Inflammatory macrophage treated with lipopolysaccharide for 1 hour (primary cell): ENCODE measurements around the gene DIPK1A.

Experiments
- DNase-seq, 2 donors: peaks; one replicate each; pipeline ENCODE4 v3.0.0-alpha.2; 2020 to 2022

Gene DIPK1A

DNA sequence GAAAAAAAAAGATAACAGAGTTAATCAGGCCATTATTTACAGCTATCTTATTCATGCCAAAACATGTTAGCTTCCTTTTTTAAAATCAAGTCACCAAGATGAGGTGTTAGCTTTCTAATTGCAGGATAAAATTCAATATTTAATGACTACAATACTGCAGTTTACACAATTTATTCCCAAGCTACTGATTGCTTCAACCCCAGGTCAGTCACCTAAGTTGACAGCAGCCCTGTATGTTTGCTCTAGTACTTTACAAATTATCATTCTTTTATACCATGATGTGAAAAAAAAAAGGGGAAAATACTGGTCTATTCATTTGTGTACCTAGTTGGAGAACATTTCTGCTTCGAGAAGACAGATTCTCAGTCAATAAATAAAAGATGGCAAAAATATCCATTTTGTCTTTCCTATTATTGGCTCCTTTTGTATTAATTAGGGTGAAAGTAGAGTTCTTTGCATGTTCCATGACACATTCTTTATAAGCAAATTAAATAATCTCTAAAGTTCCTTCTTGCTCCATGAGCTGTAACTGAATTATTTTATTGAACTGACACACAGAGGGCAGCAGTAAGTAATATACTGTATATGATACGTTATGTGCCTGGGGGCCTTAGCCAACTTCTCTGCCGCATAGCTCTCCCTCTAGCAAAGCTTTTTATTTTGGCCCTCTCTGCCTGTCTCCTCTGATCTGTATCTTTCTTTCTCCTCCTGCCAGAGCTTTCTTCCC is 48.0 kb downstream of the DIPK1A start:
- DNase-seq = no peak

DNA sequence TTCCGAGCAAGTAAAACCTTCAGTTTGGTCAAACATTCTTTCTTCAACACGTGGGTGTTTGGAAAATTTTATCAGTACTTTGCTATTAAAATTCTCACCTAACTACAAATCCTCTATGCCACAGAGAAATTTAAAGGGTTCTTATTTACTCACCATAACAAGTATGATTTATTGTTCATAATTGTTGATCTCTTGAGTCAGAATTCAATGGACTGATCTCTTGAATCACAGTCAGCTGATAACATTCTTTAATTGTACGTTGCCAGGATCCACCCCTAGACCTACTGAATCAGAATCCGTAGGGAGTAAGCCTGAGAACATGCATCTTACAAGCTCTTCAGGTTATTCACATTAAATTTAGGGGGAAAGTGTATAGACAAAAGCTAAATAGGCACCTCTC is 51.2 kb downstream of the DIPK1A start:
- DNase-seq = no peak

DNA sequence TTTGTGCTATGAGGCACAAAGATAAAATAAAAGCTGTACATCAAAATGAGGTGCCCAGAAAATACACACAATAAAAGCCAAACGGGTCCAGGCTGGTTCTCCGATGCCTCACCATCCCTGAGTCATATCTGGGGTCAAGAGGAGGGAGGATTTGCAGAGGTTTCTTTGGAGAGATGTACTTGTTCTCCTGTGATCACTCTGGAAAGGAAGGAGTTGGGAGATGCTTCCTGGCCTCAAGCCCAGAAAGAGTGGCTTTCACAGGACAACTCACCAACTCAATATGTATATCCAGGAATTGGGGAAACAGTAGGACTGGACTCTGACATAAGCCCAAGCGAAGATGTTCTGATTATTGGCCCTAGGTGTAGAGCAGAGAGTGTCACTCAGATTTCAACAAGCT is 51.9 kb downstream of the DIPK1A start:
- no peak for DNase-seq

DNA sequence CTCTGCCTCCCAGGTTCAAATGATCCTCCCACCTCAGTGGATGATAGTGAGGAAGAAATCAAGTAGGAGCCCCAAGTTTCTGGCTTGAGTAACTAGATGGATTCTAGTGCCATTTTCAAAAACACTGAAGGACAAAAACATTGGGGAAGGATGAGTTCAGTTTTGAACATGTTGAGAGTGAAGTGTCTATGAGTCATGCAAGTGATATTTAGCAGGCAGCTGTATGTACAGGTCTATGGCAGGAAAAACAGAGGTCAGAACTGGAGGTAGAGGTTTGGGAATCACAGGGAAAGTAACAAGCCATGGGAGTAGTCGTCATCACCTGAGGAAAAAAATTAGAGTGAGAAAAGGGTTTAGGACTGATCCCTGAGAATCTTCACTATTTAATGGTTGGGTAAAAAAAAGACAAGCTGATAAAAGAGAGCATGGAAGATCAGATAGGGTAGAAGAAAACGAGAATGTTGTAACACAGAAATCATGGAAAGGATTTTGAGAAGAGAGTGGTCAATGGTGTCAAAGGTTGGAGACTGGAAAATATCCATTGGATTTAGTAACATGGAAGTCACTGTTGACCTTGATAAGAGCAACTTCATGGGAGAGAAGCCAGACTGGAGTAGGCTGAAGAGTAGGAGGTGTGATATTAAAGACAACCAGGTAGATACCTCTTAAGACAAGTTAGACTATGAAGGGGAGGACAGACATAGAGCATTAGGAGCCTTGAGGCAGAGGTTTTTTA is 53.1 kb downstream of the DIPK1A start:
- no peak for DNase-seq

DNA sequence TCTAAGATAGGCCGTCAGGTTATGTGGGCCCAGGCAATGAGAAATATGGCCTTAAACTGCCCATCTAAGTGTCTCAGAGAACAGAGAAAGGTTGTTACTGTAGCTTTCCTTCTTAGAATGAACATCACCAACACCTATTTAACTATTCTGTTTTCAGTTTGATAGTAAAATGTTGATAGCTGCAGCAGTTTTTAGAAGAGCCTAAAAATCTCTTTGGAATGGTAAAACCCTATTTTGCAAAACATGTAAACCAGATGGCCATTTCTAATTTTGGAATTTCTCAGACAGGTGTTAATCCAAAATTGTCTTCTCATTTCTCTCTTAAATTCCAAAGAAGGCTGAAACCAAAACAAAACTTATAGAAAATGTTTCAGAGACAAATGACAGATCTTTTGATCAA is 57.5 kb downstream of the DIPK1A start:
- no peak for DNase-seq

DNA sequence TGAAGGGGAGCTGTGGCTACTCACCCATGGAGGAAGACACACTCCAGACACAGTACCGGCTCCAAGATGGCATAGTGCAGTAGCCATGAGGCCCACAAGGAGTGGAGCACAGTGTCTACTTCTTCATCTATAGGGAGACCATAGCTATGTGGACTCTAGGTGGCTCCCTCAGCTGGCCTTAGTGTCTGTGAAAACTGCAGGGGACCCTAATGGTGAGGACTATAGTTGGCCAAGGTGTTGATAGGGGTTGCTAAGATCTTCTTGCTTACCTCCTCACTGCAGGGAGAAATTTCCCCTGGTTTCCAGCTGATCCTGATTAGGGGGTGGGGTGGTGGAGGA is 58.9 kb downstream of the DIPK1A start:
- no peak for DNase-seq

DNA sequence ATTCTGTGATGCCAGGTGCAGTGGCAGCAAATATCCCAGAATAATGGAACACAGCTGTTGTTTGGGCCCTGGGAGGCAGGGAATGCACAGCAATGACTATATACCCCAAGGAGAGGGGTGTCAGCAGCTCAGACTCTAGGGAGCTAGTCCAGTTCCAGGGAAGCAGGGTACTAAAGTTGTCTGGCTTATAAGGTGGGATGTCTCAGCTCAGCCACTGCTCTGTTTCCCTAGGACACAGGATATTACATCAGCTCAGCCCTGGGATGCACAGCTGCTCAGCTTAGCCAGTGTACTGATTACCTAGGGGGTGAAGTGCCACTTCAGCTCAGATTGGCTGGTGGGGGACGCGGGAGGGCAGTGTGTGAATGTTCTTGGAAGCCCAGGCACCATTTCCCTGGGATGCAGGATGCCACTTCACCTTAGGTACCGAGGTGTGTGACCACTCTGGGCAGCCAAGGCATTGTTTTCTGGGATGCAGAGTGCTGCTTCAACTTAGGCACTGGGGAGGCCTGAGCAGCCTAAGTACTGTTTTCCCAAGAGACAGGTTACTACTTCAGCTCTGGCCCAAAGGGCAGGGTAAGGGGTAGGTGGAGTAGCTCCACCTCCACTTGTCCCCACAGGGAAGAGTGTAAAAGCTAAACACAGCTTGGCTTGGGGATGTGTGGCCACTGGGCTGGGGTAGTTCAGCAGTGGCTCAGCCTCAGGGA is 59.4 kb downstream of the DIPK1A start:
- DNase-seq = no peak

DNA sequence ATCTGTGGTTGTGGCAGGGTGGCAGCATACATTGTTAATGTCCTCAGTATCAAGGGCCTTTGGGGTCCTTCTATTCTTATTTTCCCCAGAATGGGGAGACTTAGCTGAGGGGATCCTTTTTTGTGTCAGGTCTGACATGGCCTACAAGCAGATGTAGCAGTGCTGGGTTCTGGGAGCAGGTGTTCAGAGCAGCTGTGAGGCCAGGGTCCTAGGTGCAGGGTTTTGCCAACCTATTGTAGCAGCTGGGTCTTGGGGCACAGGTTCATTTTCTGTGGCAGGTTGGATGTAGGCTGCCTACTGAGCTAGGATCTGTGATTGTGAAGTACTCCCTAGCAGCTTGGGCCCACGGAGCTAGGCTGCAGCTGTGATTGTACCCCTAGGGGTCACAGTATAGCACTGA is 60.1 kb downstream of the DIPK1A start:
- no peak for DNase-seq

DNA sequence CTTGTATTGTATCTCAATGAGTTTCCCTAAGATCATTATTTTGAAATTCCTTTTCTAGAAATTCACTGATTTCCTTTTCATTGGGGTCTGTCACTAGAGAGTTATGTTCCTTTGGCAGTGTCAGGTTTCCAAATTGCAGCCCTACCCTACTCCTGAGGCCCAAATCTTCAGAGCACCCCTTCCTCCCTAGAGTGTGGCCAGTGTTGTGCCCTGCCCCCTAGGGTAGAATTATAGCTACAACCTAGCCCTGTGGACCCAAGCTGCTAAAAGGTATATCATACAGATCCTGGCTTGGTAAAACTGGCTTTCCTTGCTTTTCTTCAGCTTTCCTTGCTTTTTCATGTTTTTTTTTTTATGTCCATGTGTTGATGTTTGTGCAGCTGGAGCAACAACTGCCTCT is 60.7 kb downstream of the DIPK1A start:
- DNase-seq = no peak

DNA sequence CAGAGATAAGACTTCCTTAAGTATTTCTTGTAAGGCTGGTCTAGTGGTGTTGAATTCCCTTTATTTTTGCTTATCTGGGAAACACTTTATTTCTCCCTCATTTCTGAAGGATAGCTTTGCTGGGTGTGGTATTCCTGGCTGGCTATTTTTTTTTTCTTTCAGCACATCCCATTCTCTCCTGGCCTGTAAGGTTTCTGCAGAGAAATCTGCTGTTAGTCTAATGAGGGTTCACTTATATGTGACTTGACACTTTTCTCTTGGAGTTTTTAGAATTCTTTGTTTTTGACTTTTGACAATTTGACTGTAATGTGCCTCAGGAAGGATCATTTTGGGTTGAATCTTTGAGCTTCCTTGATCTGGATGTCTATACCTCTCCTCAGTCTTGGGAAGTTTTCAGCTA is 61.5 kb downstream of the DIPK1A start:
- DNase-seq = no peak

DNA sequence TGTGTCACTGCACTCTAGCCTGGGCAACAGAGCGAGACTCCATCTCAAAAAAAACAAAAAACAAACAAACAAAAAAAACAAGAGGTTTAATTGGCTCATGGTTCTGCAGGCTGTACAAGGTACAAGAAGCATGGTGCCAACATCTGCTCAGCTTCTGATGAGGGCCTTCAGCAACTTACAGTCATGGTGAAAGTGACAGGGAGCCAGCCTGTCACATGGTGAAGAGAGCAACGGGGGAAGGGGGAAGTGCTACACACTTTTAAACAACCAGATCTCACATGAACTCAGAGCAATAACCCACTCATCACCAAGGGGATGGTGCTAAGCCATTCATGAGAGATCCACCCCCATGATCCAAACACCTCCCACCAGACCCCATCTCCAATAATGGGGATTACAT is 63.2 kb downstream of the DIPK1A start:
- peak in 1 of 2 donors; percentile 7 for DNase-seq

DNA sequence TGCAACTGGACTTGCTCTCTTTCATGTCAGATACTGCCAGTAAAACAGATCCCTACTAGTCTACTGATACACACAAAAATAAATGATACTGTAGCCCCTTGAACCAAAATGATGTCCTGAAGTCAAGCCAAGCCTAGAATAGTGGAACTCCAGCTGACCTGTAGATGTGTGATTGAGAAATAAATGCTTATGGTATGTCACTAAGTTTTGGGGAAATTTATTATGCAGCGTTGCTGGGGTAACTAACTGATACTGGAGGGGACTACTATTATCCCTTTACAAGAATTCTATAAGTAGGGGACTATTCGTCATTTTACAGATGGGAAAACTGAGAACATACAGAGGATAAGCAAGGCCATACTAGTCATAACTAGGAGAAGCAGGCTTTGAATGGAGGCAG is 73.8 kb downstream of the DIPK1A start:
- DNase-seq = no peak

DNA sequence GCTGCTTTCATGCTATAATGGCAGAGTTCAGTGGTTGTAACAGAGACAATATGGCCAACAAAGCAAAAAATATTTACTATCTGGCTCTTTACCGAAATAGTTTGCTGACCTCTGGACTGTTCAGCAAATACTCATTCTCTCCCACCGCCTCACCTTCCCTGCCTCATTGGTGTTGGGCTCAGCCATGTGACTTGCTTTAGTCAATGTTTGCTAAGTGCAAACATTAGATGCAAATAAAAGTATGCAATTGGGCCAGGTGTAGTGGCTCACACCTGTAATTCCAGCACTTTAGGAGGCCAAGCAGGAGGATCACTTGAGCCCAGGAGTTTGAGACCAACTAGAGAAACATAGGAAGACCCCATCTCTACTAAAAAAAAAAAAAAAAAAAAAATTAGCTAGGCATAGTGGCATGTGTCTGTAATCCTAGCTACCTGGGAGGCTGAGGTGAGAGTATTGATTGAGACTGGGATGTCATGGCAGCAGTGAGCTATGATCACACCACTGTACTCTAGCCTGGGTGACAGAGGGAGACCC is 74.3 kb downstream of the DIPK1A start:
- DNase-seq = no peak

DNA sequence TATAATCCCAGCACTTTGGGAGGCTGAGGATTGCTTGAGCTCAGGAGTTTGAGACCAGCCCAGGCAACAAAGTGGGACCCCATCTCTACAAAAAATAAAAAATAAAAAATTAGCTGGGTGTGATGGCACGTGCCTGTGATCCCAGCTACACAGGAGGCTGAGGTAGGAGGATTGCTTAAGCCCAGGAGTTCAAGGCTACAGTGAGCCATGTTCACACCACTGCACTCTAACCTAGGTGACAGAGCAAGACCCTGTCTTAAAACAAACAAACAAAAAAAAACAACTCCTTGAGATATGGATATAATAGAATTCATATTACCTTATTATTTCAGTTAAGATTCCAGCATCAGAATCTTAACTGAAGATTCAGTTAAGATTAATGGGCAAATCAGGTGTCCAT is 77.1 kb downstream of the DIPK1A start:
- no peak for DNase-seq

DNA sequence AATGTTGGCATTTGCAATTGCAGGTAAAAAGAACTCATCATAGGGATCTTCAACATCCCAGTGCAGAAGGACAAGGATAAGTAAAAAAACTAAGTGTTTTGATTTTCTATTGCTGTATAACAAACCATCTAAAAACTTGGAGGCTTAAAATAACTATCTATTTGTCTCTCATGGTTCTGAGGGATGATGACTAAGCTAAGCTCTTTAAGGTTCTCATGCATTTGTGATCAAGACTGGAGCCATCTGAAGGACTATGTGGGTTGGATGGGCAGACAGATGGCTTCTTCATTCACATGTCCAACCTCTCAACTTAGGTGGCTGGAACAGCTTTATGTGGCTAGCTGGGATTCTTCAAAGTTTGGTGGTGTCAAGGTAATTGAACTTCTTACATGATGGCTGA is 78.0 kb downstream of the DIPK1A start:
- no peak for DNase-seq

DNA sequence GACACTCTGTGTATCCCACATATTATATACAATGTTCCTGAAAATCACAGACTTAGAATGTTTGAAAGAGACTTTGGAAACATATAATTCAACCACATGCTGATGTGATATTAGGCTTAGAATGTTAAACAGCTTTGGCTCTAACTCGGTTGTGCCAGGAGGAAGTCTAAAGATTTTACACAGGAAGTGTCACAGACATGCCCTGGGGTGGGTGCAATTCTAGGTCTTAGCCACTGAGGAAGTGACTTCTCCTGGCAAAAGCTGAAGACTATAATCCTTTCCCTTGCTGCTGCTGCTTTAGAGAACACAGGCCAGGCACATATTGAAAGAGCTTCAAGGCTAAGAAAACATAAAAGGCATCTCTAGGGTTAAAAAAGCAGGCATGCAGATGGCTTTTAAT is 78.4 kb downstream of the DIPK1A start:
- peak; percentile 30 to 56 for DNase-seq

DNA sequence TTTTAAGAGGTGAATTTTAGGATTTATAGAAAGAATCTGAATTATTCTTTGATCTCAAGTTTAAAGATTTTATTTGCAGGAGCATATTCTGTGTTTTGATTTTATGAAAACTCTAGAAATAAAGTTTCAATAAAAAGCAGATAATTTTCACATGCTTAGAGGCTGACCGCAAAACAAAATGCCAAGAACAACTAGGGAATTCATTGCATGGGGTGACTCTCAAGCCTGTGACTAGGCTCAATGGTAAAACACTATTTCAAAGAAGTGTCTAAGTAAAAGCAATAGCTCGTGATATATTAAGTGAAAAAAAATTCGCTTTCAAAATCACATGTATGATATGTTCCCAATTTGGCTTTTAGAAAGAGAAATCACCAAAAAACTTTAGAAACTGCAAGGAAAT is 79.9 kb downstream of the DIPK1A start:
- DNase-seq = no peak

DNA sequence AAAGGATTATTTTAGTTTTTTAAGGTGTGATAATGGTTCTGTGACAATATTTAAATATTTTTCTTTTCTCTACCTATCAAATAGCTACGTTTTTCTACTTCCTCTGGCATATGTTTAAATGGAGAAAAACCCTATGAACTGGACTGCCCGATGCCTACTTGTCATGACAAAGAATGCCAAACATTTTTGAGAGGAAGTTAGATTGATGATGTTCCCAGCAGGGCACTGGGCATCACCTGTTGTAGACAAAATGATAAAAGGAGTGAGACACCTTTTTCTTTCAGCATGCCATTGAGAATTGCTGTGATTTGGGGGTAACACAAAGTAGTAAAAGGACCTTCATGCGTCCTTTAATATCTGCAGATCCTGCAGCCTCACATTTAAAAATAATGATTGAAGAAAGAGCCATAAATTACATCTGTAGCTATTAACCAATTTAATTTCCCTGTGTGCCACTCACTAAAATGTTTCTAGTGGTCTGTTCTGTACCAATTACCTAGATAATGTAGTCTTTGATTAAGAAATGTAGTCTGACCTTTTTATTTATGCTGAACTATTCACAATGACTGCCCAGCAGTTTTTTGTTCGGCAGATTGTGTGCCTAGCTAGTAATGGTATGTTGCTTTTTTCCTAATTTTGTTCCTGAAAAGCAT is 81.8 kb downstream of the DIPK1A start:
- no peak for DNase-seq

DNA sequence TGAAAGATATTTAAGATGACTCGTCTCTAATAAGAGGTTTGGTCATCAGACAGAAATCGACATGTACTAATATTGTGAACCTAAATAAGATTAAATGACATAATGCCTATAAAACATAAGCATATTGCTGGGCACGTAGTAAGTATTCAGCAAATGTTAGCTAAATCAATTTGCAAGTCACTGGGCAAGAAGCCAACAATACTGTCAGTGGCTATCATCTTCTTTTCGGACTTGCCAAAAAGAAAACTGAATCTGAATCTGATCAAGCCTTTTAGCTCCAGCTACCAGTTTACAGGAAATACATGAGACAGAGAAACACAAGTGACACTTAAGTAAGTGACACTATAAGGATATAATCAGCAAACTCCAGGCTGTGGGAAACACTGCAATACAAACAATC is 83.5 kb downstream of the DIPK1A start:
- no peak for DNase-seq

DNA sequence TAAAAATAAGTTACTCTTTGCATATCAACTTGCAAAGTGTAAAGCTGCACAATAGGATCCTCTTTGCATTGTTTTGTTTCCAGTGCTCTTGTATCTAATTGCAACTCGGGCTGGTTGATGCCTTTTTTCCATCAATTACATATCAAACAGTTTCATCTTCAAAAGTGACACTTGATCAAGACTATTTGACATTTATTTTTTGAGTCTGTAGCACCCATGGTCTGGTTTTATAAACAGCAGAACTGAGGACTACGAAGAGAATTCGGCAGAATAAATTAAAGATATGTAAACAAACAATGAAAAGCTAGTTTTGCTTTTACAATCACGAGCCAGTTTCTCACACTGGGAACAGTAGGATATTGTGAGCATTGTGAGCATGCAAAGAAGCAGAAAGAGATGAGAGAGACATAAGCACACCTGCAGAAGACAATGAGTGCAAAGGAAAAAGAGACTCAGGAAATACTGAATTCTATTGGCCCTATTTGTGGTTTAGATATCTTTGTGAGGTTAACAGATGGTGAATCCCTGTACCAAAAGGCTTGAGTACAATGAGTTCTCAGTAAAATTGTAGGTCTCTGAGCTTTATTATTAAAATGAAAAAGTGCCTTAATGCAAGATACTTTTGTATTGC is 84.1 kb downstream of the DIPK1A start:
- DNase-seq = no peak

DNA sequence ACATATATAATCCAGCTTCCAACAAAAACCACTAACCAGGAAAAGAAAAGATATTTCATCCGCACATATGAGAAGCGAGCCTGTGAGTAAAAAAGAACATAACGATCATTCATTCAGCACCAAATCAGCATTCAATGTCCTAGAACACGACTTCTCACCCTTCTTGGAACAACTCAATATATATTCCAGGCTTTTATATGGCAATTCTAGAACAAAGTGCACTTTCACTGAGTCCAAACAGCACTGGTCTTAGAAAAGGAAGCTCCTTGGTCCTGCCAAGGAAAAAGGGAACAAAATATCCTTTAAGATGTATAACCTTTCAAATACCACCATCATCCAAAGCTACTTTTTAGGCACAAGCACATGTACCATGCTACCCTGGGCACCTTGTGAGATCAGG is 84.9 kb downstream of the DIPK1A start:
- no peak for DNase-seq

DNA sequence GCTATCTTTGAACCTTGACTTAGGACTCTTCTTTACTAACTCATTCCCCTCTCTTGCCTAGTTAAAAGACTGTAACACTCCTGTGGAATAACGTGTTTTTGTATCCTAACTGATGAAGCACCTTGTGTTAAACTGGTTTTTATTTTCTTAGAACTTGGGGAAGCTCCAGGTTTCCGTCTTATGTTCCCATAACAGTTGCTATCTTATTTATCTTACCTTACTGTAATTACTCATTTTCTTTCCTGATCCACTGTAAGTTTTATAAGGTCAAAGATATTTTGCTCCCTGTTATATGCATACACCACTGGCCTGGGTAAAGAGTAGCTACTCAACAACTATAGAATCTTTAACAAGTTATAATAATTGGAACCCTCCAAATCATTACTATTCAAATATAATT is 86.3 kb downstream of the DIPK1A start:
- no peak for DNase-seq

DNA sequence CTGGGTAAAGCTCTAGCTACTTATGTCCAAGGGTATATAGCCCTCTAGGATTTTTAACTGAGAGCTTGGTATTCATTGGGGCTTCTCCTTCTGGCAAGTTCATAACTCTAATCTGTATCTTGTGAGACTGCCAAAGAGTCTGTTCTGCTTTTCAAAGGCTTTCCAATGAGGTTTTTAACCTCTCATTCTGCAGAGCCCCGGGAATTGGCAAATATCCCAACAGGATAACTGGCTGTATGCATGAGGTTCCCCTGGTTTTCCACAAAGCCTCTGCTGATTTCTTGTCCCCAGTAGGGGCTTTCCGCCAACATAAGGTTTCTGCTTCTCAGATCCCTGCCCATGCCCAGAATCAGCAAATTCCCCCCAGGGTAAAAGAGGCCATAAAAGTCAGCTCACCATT is 88.5 kb downstream of the DIPK1A start:
- DNase-seq = no peak
